ENCODE measurements around the gene FMN2.

The FMN2 gene

GRCh38 chr1:240501115-240501514 lies 409.4 kb downstream of the FMN2 start:
- H3K4me3 ChIP-seq (replicated peaks; ENCODE audit: insufficient read depth, low read length), result no peak overlapping the region
- H3K27me3 ChIP-seq (ENCODE audit: insufficient read depth, poor library complexity, severe bottlenecking), result no peaks in the 10 kb centered on the region
- DNase-seq (ENCODE audit: low read depth in 1 of 2, low spot score in 1 of 2), result no peak
- no peak overlapping the region for H3K27ac ChIP-seq (replicated peaks)
- TF ChIP-seq POLR2AphosphoS5 (IDR thresholded peaks at IDR 0.05; ENCODE audit: low read depth) (no peak), CTCF (IDR thresholded peaks at IDR 0.05; ENCODE audit: insufficient read depth, low read length) (no peak), REST (IDR thresholded peaks at IDR 0.05; ENCODE audit: insufficient replicate concordance, low read depth) (no peak), GABPA (IDR thresholded peaks at IDR 0.05; ENCODE audit: low read depth) (no peak), SPI1 (IDR thresholded peaks at IDR 0.05; ENCODE audit: borderline replicate concordance, low read depth) (no peak)

- Histone ChIP-seq H3K27ac (replicated peaks) (no peak overlapping the region), H3K4me3 (replicated peaks; ENCODE audit: insufficient read depth, low read length) (no peak overlapping the region), H3K27me3 (ENCODE audit: insufficient read depth, poor library complexity, severe bottlenecking) (no peaks in the 10 kb centered on the region)
- TF ChIP-seq SPI1 (IDR thresholded peaks at IDR 0.05; ENCODE audit: borderline replicate concordance, low read depth) (no peak), POLR2AphosphoS5 (IDR thresholded peaks at IDR 0.05; ENCODE audit: low read depth) (no peak), REST (IDR thresholded peaks at IDR 0.05; ENCODE audit: insufficient replicate concordance, low read depth) (no peak), GABPA (IDR thresholded peaks at IDR 0.05; ENCODE audit: low read depth) (no peak), CTCF (IDR thresholded peaks at IDR 0.05; ENCODE audit: insufficient read depth, low read length) (no peak)
- no peak for DNase-seq (ENCODE audit: low read depth in 1 of 2, low spot score in 1 of 2)
Observed at GRCh38 chr1:240503036-240503435, 411.4 kb downstream of the FMN2 start.

- no peaks in the 10 kb centered on the region for H3K27me3 ChIP-seq (ENCODE audit: insufficient read depth, poor library complexity, severe bottlenecking)
- no peak for DNase-seq (ENCODE audit: low read depth in 1 of 2, low spot score in 1 of 2)
- TF ChIP-seq POLR2AphosphoS5 (IDR thresholded peaks at IDR 0.05; ENCODE audit: low read depth), result no peak
- TF ChIP-seq CTCF (IDR thresholded peaks at IDR 0.05; ENCODE audit: insufficient read depth, low read length), result no peak
- no peak for TF ChIP-seq SPI1 (IDR thresholded peaks at IDR 0.05; ENCODE audit: borderline replicate concordance, low read depth)
- no peak for TF ChIP-seq GABPA (IDR thresholded peaks at IDR 0.05; ENCODE audit: low read depth)
- no peak for TF ChIP-seq REST (IDR thresholded peaks at IDR 0.05; ENCODE audit: insufficient replicate concordance, low read depth)
- H3K4me3 ChIP-seq (replicated peaks; ENCODE audit: insufficient read depth, low read length), result no peak overlapping the region
- H3K27ac ChIP-seq (replicated peaks), result no peak overlapping the region
Observed at GRCh38 chr1:240503558-240503957, 411.9 kb downstream of the FMN2 start.
